GM18907 (cell line): ENCODE measurements around the gene MDFI.

ENCODE experiments used
- ATAC-seq: cut with Tn5 transposase; IDR thresholded peaks from one replicate; pipeline ENCODE4 v1.9.1; 2021; ENCODE audit warnings: mild to moderate bottlenecking, moderate library complexity; ENCODE audit not compliant: unreplicated experiment

Gene MDFI

DNA sequence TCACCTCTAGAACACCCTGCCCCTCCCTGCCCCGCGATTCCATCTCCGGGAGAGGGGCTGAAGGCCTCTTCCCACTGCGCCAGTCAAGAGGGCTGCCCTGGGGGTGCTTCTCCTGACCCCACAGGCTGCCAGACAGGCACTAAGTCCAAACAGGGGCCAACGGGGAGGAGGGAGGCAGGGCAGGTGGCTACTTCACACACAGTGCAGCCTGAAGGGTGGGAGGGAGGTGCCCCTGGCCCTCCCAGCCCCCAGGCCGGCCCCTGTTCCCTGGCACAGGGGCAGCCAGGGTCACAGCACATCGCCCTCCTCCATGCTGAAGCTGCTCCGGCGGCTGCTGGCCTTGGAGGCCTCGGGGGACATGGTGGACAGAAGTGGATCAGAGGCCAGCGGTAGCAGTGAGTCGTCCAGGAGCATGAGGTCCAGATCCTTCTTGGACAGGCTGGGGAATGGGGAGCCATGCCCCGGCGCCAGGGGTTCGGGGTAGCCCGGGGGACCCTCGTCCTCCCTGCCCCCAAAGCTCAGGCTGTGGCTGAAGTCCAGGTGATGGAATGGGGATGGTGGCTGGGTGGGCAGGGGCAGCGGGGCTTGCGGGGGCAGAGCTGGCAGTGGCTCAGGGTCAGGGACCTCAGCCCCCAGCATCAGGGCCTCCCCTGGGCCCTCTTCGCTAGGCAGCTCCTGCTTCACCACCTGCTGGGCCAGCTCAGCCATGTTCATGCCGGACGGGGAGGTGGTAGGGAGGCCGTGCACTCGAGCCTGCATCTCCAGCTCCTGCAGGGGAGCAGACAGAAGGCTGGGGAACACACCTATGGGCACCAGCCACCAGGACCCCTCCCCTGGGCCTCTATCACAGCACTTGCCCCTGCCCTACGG lies 46.3 kb downstream of the MDFI start:
- ATAC-seq = no peak

DNA sequence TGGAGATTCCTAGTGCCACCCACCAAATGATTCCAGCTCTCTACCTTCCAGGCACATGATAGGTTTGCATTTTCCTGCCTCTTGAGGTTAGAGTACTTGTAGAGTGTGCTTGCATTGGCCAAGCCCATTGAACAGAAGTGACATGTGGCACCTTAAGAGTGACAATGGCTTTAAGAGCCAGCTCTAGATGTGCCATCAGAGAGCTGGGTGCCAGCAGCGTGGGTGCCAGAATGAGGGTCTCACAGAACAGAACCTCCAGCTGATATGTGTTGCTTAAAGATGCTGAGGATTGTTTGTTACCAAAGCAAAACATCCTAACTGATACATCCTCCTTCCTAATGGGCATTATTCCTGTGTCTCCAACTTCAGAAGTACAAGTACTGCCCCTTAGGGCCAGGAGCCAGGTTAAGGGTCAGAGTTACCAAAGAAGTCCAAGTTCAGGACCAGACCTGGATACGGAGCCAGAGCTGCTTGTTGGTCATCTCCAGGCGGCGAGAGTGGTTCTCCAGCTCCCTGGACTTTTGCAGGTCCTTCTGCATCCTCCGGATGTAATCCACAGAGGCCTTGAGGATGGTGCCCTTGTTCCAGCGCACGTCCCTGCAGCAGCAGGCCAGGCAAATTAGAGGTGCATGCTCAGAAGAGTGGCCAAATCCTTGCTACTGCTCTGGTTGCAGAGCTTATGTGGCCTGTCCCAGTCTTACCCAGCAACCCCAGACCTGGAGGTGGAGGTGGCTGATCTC lies 47.5 kb downstream of the MDFI start:
- ATAC-seq = no peak

DNA sequence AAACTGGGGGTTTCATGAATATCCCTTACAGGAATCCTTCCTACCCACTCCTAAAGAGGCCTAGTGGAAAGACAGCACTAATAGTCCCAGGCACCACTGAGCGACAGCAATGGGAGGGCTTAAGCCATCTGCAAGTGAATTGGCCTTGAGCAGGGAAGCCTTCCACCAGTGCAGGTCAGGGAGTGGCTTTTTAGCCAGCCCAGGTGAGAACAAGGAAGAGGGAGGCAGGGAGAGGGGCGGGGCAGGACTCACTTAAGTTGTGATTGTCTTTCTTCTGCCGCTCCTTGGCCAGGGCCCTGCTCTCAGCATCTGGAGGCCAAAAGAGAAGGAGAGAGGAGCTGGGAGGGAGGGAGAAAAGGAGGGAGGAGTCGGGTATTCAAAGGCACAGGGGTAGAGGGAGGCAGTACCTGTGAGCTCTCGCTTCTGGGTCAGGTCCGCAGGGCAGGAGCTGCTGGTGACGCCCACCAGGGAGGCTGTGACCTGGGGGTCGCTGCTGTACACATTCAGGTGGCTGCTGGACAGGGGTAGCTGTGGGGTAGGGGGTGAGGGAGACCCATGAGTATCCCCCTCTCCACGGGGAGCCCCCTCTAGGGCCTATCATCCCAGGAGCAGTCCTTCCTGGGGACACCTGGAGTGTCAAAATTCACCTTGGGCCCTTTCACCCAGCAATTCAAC lies 49.4 kb downstream of the MDFI start:
- no peak for ATAC-seq

DNA sequence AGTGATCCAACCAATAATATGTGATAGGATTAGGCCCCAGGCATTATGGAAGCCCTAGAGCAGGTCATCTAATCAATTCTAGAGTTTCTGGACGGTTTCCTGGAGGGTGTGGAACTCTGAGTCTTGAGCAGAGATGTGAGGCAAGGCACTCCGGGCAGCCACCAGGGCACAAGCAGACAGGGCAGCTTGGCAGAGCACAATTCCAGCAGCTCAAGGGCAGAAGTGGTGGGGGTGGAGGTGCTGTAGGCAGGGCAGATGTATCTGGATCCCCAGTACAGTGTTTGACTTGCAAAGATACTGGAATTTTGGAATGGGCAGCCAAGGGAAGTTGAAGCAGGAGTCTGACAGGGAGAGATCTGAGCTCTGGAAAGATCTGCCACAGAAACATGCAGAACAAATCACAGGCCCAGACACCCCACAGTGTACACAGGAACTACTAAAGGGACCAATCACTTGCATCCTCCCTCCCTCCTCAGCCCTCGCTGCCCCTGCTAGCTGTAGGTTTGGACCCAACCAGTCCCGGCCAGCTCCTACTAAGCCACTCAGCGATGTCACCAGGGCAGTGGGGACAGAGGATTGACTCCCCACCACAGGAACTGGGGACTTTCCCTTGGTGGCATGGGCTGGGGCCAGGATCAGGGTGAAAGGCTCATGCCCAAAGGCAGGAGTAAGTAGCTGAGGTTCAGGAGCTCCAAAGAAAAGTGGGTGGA lies 50.1 kb downstream of the MDFI start:
- ATAC-seq = no peak

DNA sequence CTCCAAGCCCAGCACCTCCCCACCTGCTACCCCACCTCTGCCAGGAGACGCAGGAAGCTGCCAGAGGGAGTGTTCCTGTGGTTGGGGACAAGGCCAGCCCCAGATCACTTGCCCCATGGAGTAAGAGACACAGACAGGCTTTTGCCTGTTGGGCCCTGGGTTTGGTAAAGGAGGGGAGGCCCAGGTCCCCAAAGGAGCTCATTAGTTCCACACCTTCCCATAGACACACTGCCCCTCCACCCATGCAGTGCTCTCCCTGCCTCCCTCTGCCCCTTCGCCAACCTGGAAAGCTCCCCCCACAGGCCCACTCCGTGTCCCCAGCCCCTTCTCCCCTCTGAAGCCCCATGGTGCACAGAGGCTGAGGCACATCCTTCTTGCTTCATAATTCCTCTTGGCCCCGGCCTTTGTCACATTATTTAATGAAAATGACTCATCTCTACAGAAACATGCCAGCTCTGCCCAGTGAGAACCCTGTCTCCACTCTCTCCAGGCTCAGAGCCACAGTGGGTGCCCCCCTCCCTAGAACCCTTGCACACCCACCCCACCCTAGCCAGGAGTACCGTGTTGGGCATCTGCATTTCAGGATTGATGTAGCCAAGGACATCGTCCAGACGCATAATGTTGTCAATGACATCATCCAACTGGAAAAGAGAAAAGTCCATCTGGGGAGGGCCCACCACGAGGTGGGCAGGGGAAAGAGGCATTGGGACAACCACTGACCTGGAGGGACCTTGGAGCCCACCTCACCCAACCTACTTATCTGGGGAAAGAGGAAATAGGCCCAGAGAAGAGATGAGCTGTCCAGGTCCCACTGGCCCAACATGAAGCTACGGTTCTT lies 51.1 kb downstream of the MDFI start:
- no peak for ATAC-seq

DNA sequence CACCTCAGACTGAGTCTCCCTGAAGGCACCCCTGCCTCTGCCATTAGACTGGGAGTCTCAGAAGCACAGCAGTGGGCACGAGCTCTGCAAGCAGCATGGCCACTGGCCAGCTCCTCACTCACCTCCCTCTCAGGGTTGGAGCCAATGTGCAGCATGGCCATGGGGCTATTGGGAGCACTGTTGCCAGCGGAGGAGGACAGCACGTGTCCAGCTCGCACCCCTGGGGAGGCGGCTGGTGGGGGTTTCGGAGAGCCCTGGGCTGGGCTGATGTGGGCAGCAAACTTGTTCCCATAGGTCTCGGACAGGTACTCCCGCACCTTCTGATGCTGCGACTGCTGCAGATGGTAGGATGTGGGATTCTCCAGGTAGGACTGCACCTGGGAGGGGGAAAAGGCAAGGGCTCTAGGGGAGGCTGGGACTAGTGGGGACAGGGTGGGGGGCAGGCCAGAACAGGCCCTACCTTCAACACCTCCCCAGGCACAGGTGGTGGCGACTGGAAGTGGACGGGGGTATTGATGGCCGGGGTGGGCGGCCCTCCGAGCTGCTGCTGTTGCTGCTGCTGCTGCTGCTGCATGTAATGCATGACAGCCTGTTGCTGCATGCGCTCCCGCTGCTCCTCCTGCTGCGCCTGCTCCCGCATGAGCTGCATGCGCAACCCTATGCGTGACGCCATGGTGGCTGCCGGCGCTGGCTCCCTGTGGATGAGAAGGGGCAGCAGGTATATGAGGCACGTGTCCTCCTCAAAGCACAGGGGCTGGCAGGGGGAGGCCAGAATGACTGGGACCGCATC lies 52.5 kb downstream of the MDFI start:
- no peak for ATAC-seq

DNA sequence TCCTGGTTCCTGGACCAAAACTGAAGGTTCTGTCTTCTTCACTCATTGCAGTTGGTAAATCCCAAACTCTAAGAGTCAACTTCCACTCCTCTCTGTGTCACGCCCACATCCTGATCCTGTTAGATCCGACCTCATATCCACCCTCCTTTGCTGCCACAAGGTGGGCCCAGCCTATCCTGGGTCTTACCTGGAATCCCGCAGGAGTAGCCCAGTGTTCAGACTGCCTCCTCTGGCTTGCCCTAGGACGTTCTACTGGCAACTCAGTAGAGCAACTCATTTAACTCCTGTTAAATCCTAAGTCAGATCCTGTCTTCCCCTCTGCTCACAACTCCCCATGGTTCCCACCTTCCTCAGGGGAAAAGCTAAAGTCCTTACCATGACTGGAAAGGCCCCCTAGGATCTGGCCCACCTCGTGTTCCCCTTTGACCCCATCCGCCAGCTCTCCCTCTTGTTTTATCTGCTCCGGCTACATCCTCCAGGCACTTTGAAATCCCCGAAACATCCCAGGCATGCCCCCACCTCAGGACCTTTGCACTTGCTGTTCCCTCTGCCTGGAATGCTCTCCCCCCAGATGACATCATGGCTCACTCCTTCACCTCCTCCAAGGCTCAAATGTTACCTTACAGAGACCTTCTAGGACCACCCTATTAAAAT lies 53.3 kb downstream of the MDFI start:
- ATAC-seq = no peak

DNA sequence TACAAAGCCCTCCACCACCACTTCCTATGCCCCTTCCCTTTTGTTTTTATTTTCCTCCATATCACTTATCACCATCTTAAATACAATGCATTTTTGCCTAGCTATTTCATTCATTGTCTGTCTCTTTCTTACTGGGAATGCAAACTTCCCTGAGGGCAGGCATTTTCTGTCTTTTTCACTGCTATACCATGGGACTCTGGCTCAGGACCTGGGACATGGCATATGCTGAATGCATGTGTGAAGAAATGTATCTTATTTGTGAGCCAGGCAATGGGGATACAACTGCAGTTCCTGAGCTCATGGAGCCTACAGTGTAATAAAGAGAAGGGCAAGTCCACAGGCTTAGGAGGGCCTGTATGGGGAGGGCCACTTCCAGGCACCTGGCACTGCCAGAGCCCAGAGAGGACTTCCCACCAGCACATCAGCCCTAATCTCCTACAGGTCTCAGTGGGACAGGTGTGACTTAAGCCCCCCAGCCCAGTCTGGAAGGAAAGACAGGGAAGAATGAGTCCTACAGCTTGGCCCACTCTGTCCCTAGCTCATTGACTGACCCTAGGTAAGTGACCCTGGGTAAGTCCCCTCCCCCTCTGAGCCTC lies 53.9 kb downstream of the MDFI start:
- ATAC-seq = no peak

DNA sequence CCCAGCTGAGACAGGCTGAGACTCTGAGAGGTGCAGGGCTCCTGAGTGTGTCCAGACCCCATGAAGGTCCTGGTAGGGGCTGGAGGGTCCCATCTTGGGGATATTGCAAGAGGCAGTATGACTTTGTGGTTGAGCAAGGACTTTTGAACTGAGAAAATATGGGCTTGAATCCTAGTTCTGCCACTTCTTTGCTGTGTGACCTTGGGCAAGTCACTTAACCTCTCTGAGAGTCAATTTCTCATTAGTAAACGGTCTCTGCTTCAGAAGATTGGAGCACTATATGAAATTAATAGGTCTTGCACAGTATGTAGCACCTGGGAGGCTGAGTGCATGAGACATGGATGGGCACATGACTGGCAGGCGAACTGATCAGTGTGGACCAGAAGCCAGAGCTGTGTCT lies 54.5 kb downstream of the MDFI start:
- no peak for ATAC-seq

DNA sequence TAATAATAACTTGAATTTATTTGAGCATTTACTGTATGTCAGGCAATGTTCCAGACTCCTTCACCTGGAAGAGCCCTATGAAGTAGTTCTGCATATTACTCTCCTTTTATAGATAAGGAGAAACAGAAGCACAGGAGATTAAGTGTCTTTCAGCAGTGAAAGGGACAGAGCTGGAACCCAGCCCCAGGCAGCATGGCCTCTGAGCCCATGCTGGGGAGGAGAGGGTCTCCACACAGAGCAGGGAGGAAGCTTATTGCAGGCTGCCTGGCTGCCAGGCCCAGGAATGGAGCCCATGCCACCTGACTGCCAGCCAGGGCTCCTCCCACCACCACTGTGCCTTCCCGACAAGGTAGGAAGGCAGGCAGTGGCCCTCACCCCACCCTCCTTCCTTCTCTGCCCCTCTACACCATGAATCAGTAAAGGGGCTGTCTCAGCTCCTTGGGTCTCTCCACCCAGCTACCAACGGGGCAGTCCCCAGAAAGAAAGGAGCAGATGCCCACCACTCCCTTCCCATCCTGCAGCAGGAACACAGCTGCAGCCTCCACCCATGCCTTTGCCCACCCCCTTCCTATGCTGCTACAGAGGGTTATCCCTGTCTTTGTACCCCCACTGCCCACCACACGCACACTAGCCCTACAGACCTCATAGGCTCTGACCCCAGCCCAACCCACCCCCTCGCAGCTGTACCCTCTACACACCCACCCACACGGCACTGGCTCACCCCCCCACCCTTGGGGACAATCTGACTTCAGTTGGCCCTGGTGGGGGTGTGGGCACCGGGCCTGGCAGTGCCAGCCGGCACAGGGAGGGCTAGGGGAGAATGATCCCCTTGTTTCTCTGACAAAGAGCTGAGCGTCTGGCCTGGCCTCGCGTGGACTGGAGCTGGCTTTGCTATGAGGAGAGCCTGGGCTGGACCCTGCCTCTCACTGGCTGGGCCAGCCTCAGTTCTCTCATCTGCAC lies 55.3 kb downstream of the MDFI start:
- ATAC-seq = no peak

DNA sequence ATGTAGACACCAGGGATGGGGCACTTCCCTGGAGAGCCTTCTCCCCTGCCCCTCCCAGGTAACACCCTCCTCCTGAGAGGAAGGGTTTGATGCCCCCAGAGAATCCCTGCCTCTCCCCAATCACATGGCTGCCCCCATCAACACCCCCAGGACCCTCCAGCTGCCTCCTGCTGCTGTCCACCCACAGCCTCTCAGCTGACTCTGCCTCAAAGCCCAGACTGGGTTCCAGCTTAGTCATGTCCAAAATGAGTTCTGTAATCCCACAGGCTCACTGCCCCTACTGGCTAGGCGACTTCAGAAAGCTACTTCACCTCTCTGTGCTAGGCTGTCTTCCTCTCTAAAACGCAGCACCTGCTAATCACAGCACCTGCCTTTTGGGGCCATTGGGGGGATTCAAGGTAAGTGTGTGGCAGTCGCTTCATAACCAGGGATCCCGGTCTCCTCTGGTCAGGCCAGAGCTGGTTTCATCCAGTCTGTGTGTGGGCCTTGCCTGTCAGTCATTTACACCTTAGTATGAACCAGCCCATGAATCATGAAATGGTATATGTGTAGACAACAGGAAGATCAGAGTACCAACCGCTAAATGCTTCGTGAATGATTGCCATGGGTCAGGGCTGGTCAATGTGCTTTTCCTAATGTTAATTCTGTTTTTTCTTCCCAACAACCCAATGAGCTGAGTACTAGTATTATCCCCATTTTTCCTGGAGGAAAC lies 56.7 kb downstream of the MDFI start:
- no peak for ATAC-seq

DNA sequence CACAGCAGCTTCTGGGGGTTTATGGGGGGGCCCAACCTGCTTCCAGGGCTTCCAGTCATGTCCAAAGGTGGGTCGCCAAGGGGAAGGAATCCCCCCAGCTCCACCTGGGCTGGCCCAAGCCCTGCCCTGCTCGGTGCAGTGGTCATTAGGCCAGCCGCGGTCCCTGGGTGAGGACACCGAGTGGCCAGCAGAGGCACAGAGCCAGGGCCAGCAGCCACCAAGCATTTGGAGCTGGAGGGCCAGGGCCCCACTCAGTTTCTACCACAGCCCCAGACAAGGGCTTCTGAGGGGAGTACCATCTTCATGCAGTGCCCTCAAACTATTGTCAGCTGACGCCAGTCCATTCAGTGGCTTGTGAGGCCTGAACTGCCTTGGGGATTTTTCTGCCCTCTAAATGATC lies 57.6 kb downstream of the MDFI start:
- ATAC-seq = no peak

DNA sequence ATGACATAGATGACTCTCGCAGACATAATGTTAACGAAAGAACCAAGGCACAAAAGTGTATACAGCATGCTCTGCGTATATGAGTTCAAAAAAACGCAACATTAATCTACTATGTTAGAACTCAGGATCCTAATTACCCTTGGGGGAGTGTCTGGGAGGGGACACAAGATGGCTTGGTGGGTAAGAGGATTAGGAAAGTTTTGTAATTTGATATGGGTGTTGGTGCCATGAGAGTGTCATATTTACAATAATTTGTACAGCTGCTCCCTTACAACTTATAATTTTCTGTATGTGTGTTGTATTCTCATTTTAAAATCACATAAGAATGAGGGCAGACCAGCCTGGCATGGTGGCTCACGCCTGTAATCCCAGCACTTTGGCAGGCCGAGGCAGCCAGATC lies 58.5 kb downstream of the MDFI start:
- ATAC-seq = no peak

DNA sequence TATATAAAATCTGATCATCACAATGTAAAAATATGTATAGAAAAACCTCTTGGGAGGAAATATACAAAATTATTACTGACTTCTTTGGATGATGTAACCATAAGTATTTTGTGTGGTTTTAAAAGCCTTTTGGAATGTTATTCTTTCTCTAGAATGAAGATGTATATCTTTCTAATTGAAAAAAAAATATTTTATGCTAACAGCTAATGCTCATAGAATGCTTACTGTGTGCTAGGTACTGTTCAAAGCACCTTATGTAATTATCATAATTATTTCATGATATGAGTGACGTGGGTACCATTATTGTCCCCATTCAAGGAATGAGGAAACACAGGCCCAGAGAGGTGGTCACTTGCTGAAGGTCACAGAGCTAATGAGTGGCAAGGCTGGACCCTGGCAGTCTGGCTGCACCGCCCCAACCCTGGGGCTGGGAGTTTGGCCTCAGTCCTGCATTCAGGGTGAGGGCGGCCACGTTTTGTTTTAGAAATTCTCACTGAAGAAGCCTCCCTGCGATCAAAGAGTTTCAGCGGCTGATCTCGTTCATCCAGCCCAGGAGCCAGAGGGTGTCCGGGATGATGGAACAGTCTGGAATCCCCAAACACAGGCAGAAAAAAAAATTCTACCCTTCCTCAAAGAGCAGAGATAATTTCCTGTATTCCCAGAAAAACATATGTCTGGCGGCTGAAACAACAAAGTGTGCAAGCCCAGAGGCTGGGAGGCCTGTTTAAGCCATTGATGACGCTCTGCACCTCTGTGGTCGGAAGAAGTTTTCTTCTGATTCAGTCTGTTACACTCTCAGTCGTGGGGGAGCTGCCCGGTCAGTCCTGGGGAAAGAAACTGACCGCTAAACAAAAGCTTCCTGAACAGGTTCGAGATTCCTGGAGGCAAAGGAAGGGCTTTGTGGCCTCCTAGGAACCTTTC lies 59.9 kb downstream of the MDFI start:
- ATAC-seq = no peak

DNA sequence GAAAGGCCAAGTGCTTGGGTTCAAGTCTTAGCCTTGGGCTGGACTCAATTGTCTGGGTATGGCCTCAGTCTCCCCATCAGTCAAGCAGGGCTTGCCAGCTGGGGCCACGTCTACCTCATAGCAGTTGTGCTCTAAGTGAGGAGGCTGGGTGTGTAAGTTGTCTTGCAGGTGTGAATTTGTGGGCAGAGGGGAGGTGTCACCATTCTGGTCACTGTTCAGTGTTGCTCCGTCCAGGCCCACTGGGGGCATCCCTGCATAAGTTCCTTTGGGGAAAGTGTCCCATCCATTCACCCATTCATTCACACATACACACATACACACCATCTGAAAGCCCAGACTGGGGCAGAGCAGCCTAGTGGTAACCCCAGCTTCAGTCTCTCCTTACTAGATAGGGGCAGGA lies 60.8 kb downstream of the MDFI start:
- no peak for ATAC-seq
